Measurements from ENCODE around the gene TMEM117. TPM values are rescaled to one million over a fixed set of nuclear protein-coding genes. Genes with fewer than 3 reads are reported as not detected.

The TMEM117 gene
- total RNA-seq: 1 to 10 TPM; 3.9 to 5.0 TPM
- 1 to 10 TPM; 2.1 to 2.2 (median 2.1) TPM for polyA plus RNA-seq
- total RNA-seq: 2.4 to 4.6 (median 4.2) reads per million in 6 experiments

GRCh38 chr12:43835656-43836474, at the start of gene TMEM117:
TMEM117 (plus strand) TSS chr12:43836081.
- Mint-ChIP-seq H3K27me3 (no peaks in the 10 kb centered on the region), H3K4me1 (peaks cover 20 to 59% (median 56%) of the 10 kb centered on the region in 4 donors), H3K4me3 (peak within 1 kb of the TSS; percentile 76 to 98 (median 88)), H3K9me3 (no peaks in the 10 kb centered on the region), H3K27ac (peak within 1 kb of the TSS; percentile 84 to 95 (median 91)), H3K36me3 (no peaks in the 10 kb centered on the region)
- DNase-seq: peak; percentile 31 to 76 (median 60)
- POLR2A ChIA-PET: interaction anchor here (0.7 to 5.0 kb wide), 7 partner anchors 14 to 77 kb away, joined by 3 to 82 read pairs (median 4); partner anchors contain the start of genes IRAK4, PUS7L and TWF1
- peak; percentile 74 to 80 for ATAC-seq

- POLR2A ChIA-PET: interaction anchor here (2.2 kb wide), 1 partner anchor 18 kb away, joined by 9 read pairs; the partner anchor contains the start of gene TWF1
- no peaks in the 10 kb centered on the region for H3K27me3 Mint-ChIP-seq
- peaks cover 0 to 5% (median 3%) of the 10 kb centered on the region in 4 donors for H3K4me1 Mint-ChIP-seq
- H3K36me3 Mint-ChIP-seq: peaks cover 3 to 55% (median 16%) of the 10 kb centered on the region in 3 donors
- ATAC-seq (no peak), DNase-seq (no peak)
- peak overlapping the region in 2 of 10 donors; percentile 2 to 32 for H3K27ac Mint-ChIP-seq
- no peak overlapping the region for H3K4me3 Mint-ChIP-seq
- H3K9me3 Mint-ChIP-seq: no peaks in the 10 kb centered on the region
Measured at GRCh38 chr12:43786899-43787693, 48.8 kb upstream of the TMEM117 start.

- ATAC-seq: no peak
- no peaks in the 10 kb centered on the region for H3K27me3 Mint-ChIP-seq
- DNase-seq: no peak
- peaks cover 0 to 5% (median 4%) of the 10 kb centered on the region in 4 donors for H3K4me1 Mint-ChIP-seq
- POLR2A ChIA-PET: no interaction called here
- H3K4me3 Mint-ChIP-seq: no peak overlapping the region
- H3K36me3 Mint-ChIP-seq: peaks cover 0 to 49% (median 14%) of the 10 kb centered on the region in 3 donors
- H3K9me3 Mint-ChIP-seq: no peaks in the 10 kb centered on the region
- H3K27ac Mint-ChIP-seq: peak overlapping the region in 6 of 10 donors; percentile 26 to 59 (median 52)
Measured at GRCh38 chr12:43789941-43790340, 45.9 kb upstream of the TMEM117 start.

GRCh38 chr12:43795716-43796280, 40.1 kb upstream of the TMEM117 start:
- H3K9me3 Mint-ChIP-seq: no peaks in the 10 kb centered on the region
- POLR2A ChIA-PET: no interaction called here
- ATAC-seq: no peak
- no peak overlapping the region for H3K4me3 Mint-ChIP-seq
- no peak for DNase-seq
- H3K27me3 Mint-ChIP-seq: no peaks in the 10 kb centered on the region
- H3K36me3 Mint-ChIP-seq: peaks cover 0 to 62% (median 12%) of the 10 kb centered on the region in 3 donors
- peak overlapping the region in 4 of 10 donors; percentile 5 to 39 (median 16) for H3K27ac Mint-ChIP-seq
- H3K4me1 Mint-ChIP-seq: peaks cover 0 to 10% (median 2%) of the 10 kb centered on the region in 4 donors

GRCh38 chr12:43797561-43798217, 38.2 kb upstream of the TMEM117 start:
- no peaks in the 10 kb centered on the region for H3K27me3 Mint-ChIP-seq
- no peak overlapping the region for H3K27ac Mint-ChIP-seq
- H3K4me1 Mint-ChIP-seq: peaks cover 0 to 17% (median under 1%) of the 10 kb centered on the region in 4 donors
- DNase-seq: no peak
- peaks cover 0 to 72% (median 16%) of the 10 kb centered on the region in 3 donors for H3K36me3 Mint-ChIP-seq
- no peaks in the 10 kb centered on the region for H3K9me3 Mint-ChIP-seq
- no peak for ATAC-seq
- no peak overlapping the region for H3K4me3 Mint-ChIP-seq
- POLR2A ChIA-PET: no interaction called here

GRCh38 chr12:43805149-43805859, 30.6 kb upstream of the TMEM117 start:
- POLR2A ChIA-PET: interaction anchor here (0.9 to 4.9 kb wide), 13 partner anchors 17 to 77 kb away, joined by 3 to 82 read pairs (median 7); partner anchors contain the start of genes IRAK4, PUS7L and TMEM117
- H3K9me3 Mint-ChIP-seq: no peaks in the 10 kb centered on the region
- peaks cover 4 to 28% (median 4%) of the 10 kb centered on the region in 3 donors for H3K36me3 Mint-ChIP-seq
- ATAC-seq (peak; percentile 18 to 37), DNase-seq (peak in 5 of 10 donors; percentile 5 to 29 (median 22))
- peak overlapping the region; percentile 93 to 100 (median 98) for H3K27ac Mint-ChIP-seq
- no peaks in the 10 kb centered on the region for H3K27me3 Mint-ChIP-seq
- peak overlapping the region; percentile 89 to 100 (median 99) for H3K4me3 Mint-ChIP-seq
- peaks cover 8 to 47% (median 35%) of the 10 kb centered on the region in 4 donors for H3K4me1 Mint-ChIP-seq

- peaks cover 1 to 20% (median 4%) of the 10 kb centered on the region in 3 donors for H3K36me3 Mint-ChIP-seq
- peak within 1 kb of the TSS; percentile 90 to 100 (median 100) for H3K4me3 Mint-ChIP-seq
- H3K9me3 Mint-ChIP-seq: no peaks in the 10 kb centered on the region
- H3K4me1 Mint-ChIP-seq: peaks cover 8 to 50% (median 38%) of the 10 kb centered on the region in 4 donors
- H3K27me3 Mint-ChIP-seq: no peaks in the 10 kb centered on the region
- POLR2A ChIA-PET: interaction anchor here (0.9 to 4.9 kb wide), 16 partner anchors 11 to 76 kb away, joined by 3 to 82 read pairs (median 5); partner anchors contain the start of genes IRAK4, PUS7L and TMEM117
- ATAC-seq (peak; percentile 84 to 89), DNase-seq (peak; percentile 74 to 91 (median 84))
- H3K27ac Mint-ChIP-seq: peak within 1 kb of the TSS; percentile 99 to 100 (median 100)
Measured at GRCh38 chr12:43805860-43806736, 29.8 kb upstream of the TMEM117 start, which contains the start of gene TWF1. TWF1 (minus strand) TSS chr12:43806317; CDS start chr12:43806245, 72 bp downstream.

GRCh38 chr12:43806737-43807072, 29.2 kb upstream of the TMEM117 start:
- peaks cover 9 to 56% (median 42%) of the 10 kb centered on the region in 4 donors for H3K4me1 Mint-ChIP-seq
- H3K36me3 Mint-ChIP-seq: peaks cover 0 to 17% (median 4%) of the 10 kb centered on the region in 3 donors
- ATAC-seq: peak; percentile 7 to 8

GRCh38 chr12:43807386-43807785, 28.5 kb upstream of the TMEM117 start:
- ATAC-seq (no peak), DNase-seq (no peak)
- Mint-ChIP-seq H3K4me1 (peaks cover 9 to 56% (median 44%) of the 10 kb centered on the region in 4 donors), H3K36me3 (peaks cover 0 to 10% (median 4%) of the 10 kb centered on the region in 3 donors), H3K9me3 (no peaks in the 10 kb centered on the region), H3K4me3 (peak overlapping the region in 8 of 10 donors; percentile 3 to 100 (median 100)), H3K27ac (peak overlapping the region; percentile 99 to 100 (median 100)), H3K27me3 (peaks cover 0 to 2% (median 0%) of the 10 kb centered on the region in 5 donors)
- POLR2A ChIA-PET: interaction anchor here (0.8 to 4.9 kb wide), 8 partner anchors 12 to 75 kb away, joined by 3 to 82 read pairs (median 10); partner anchors contain the start of genes IRAK4, PUS7L and TMEM117

More at GRCh38 chr12:43806737-43807072, 29.2 kb upstream of the TMEM117 start:
- no peak for DNase-seq
- POLR2A ChIA-PET: interaction anchor here (1.1 to 4.9 kb wide), 10 partner anchors 11 to 76 kb away, joined by 3 to 82 read pairs (median 8); partner anchors contain the start of genes IRAK4, PUS7L and TMEM117
- Mint-ChIP-seq H3K27me3 (no peaks in the 10 kb centered on the region), H3K27ac (peak overlapping the region; percentile 99 to 100 (median 100)), H3K4me3 (peak overlapping the region; percentile 90 to 100 (median 100)), H3K9me3 (no peaks in the 10 kb centered on the region)

GRCh38 chr12:43812057-43812456, 23.8 kb upstream of the TMEM117 start:
- H3K9me3 Mint-ChIP-seq: no peaks in the 10 kb centered on the region
- no peak for ATAC-seq
- H3K27ac Mint-ChIP-seq: peak overlapping the region in 4 of 10 donors; percentile 8 to 78 (median 43)
- no peak overlapping the region for H3K4me3 Mint-ChIP-seq
- DNase-seq: no peak
- H3K27me3 Mint-ChIP-seq: peaks cover 0 to 6% (median 0%) of the 10 kb centered on the region in 5 donors
- POLR2A ChIA-PET: interaction anchor here (1.3 kb wide), 1 partner anchor 24 kb away, joined by 4 read pairs; the partner anchor contains the start of gene TMEM117
- H3K4me1 Mint-ChIP-seq: peaks cover 2 to 29% (median 22%) of the 10 kb centered on the region in 4 donors
- H3K36me3 Mint-ChIP-seq: no peaks in the 10 kb centered on the region
